Activated naive CD8-positive, alpha-beta T cell treated with anti-CD3 and anti-CD28 coated beads, Interleukin-2, amount 10 ng/mL, durations not matched to agents 7 days and 5 days (primary cell): ENCODE data around the gene NOS1AP. TPM values are rescaled to one million over a fixed set of nuclear protein-coding genes. Genes with fewer than 3 reads are reported as not detected.

Experiments used
- ATAC-seq: fragments of 150-1000 bp; cut with Tn5 transposase; one replicate; pipeline ENCODE4 v1.10.0; 2021; ENCODE audit warnings: low read depth, moderate library complexity
- POLR2A ChIA-PET: fragments of 350-600 bp; sonication (Branson Sonifier 250); formaldehyde crosslinking; loops from one replicate; lab custom pipeline; 2021; ENCODE audit warnings: antibody characterized with exemption; lab: Charles Lee
- DNase-seq: peaks from one replicate; pipeline ENCODE4 v3.0.0; 2021
- H3K27ac Mint-ChIP-seq: one replicate; pipeline ENCODE4 v1.8.0; 2022; ENCODE audit warnings: mild to moderate bottlenecking, mixed read lengths
- H3K27me3 Mint-ChIP-seq: one replicate; pipeline ENCODE4 v1.8.0; 2022; ENCODE audit warnings: mild to moderate bottlenecking, moderate library complexity, mixed read lengths
- H3K36me3 Mint-ChIP-seq: one replicate; pipeline ENCODE4 v1.8.0; 2021; ENCODE audit warnings: mild to moderate bottlenecking, mixed read lengths
- H3K4me1 Mint-ChIP-seq: one replicate; pipeline ENCODE4 v1.8.0; 2021; ENCODE audit warnings: mixed read lengths
- H3K4me3 Mint-ChIP-seq: one replicate; pipeline ENCODE4 v1.8.0; 2022; ENCODE audit warnings: mild to moderate bottlenecking, moderate library complexity, mixed read lengths
- H3K9me3 Mint-ChIP-seq: one replicate; pipeline ENCODE4 v1.8.0; 2021; ENCODE audit warnings: mixed read lengths
- total RNA-seq, 2 experiments: library from RNA; stranded (reverse); gene quantifications; one replicate each; pipeline ENCODE4 v1.2.3, GENCODE V29; 2021

The NOS1AP gene
- total RNA-seq, 2 experiments from 2014 or later, result not detected

- ATAC-seq (no peak), DNase-seq (no peak)
- Mint-ChIP-seq H3K27me3 (peaks cover 10% of the 10 kb centered on the region), H3K36me3 (no peaks in the 10 kb centered on the region), H3K4me3 (no peak overlapping the region), H3K4me1 (no peaks in the 10 kb centered on the region), H3K9me3 (no peaks in the 10 kb centered on the region), H3K27ac (no peak overlapping the region)
- POLR2A ChIA-PET, result no interaction called here
Measured at GRCh38 chr1:162279136-162279498, 209.6 kb downstream of the NOS1AP start.

- Mint-ChIP-seq H3K9me3 (no peaks in the 10 kb centered on the region), H3K4me3 (no peak overlapping the region), H3K36me3 (no peaks in the 10 kb centered on the region), H3K27ac (no peak overlapping the region), H3K4me1 (no peaks in the 10 kb centered on the region), H3K27me3 (peaks cover 20% of the 10 kb centered on the region)
- POLR2A ChIA-PET, result no interaction called here
- ATAC-seq (no peak), DNase-seq (no peak)
Measured at GRCh38 chr1:162281426-162281825, 211.9 kb downstream of the NOS1AP start.

- H3K27me3 Mint-ChIP-seq, result peaks cover 22% of the 10 kb centered on the region
- no peak overlapping the region for H3K4me3 Mint-ChIP-seq
- H3K36me3 Mint-ChIP-seq, result no peaks in the 10 kb centered on the region
- H3K9me3 Mint-ChIP-seq, result no peaks in the 10 kb centered on the region
- POLR2A ChIA-PET, result no interaction called here
- no peak for DNase-seq
- H3K4me1 Mint-ChIP-seq, result no peaks in the 10 kb centered on the region
- ATAC-seq, result no peak
- H3K27ac Mint-ChIP-seq, result no peak overlapping the region
Measured at GRCh38 chr1:162283657-162284056, 214.2 kb downstream of the NOS1AP start.

GRCh38 chr1:162284206-162284955 lies 214.9 kb downstream of the NOS1AP start:
- no peaks in the 10 kb centered on the region for H3K9me3 Mint-ChIP-seq
- no peak overlapping the region for H3K27ac Mint-ChIP-seq
- H3K4me3 Mint-ChIP-seq, result no peak overlapping the region
- no peak for DNase-seq
- H3K4me1 Mint-ChIP-seq, result no peaks in the 10 kb centered on the region
- POLR2A ChIA-PET, result no interaction called here
- H3K27me3 Mint-ChIP-seq, result peaks cover 22% of the 10 kb centered on the region
- H3K36me3 Mint-ChIP-seq, result no peaks in the 10 kb centered on the region
- no peak for ATAC-seq

- POLR2A ChIA-PET, result no interaction called here
- DNase-seq, result no peak
- H3K9me3 Mint-ChIP-seq, result no peaks in the 10 kb centered on the region
- no peaks in the 10 kb centered on the region for H3K4me1 Mint-ChIP-seq
- no peak for ATAC-seq
- no peak overlapping the region for H3K27ac Mint-ChIP-seq
- no peaks in the 10 kb centered on the region for H3K36me3 Mint-ChIP-seq
- no peak overlapping the region for H3K4me3 Mint-ChIP-seq
- peaks cover 22% of the 10 kb centered on the region for H3K27me3 Mint-ChIP-seq
Measured at GRCh38 chr1:162285149-162285561, 215.7 kb downstream of the NOS1AP start.

GRCh38 chr1:162291000-162291399 lies 221.5 kb downstream of the NOS1AP start:
- Mint-ChIP-seq H3K4me1 (no peaks in the 10 kb centered on the region), H3K4me3 (no peak overlapping the region), H3K27ac (no peak overlapping the region), H3K36me3 (no peaks in the 10 kb centered on the region), H3K9me3 (no peaks in the 10 kb centered on the region), H3K27me3 (peaks cover 15% of the 10 kb centered on the region)
- ATAC-seq (no peak), DNase-seq (no peak)
- POLR2A ChIA-PET, result no interaction called here

- POLR2A ChIA-PET, result no interaction called here
- ATAC-seq, result no peak
- no peak for DNase-seq
- no peaks in the 10 kb centered on the region for H3K9me3 Mint-ChIP-seq
- no peaks in the 10 kb centered on the region for H3K36me3 Mint-ChIP-seq
- no peak overlapping the region for H3K27ac Mint-ChIP-seq
- peaks cover 11% of the 10 kb centered on the region for H3K27me3 Mint-ChIP-seq
- H3K4me3 Mint-ChIP-seq, result no peak overlapping the region
- no peaks in the 10 kb centered on the region for H3K4me1 Mint-ChIP-seq
Measured at GRCh38 chr1:162292422-162292849, 222.9 kb downstream of the NOS1AP start.

GRCh38 chr1:162293073-162293692 lies 223.7 kb downstream of the NOS1AP start:
- no peak for ATAC-seq
- Mint-ChIP-seq H3K36me3 (no peaks in the 10 kb centered on the region), H3K9me3 (no peaks in the 10 kb centered on the region), H3K27ac (no peak overlapping the region), H3K4me1 (no peaks in the 10 kb centered on the region), H3K4me3 (no peak overlapping the region), H3K27me3 (peaks cover 12% of the 10 kb centered on the region)
- POLR2A ChIA-PET, result no interaction called here
- no peak for DNase-seq

GRCh38 chr1:162294015-162294414 lies 224.5 kb downstream of the NOS1AP start:
- H3K27ac Mint-ChIP-seq, result no peak overlapping the region
- H3K27me3 Mint-ChIP-seq, result peaks cover 17% of the 10 kb centered on the region
- no peak for ATAC-seq

GRCh38 chr1:162297208-162297607 lies 227.7 kb downstream of the NOS1AP start:
- POLR2A ChIA-PET, result no interaction called here
- no peak overlapping the region for H3K27ac Mint-ChIP-seq

More at GRCh38 chr1:162294015-162294414, 224.5 kb downstream of the NOS1AP start:
- H3K4me3 Mint-ChIP-seq, result no peak overlapping the region
- no peaks in the 10 kb centered on the region for H3K4me1 Mint-ChIP-seq
- H3K9me3 Mint-ChIP-seq, result no peaks in the 10 kb centered on the region
- POLR2A ChIA-PET, result no interaction called here
- no peaks in the 10 kb centered on the region for H3K36me3 Mint-ChIP-seq
- DNase-seq, result no peak

GRCh38 chr1:162298266-162298665 lies 228.8 kb downstream of the NOS1AP start:
- no peaks in the 10 kb centered on the region for H3K9me3 Mint-ChIP-seq

More at GRCh38 chr1:162297208-162297607, 227.7 kb downstream of the NOS1AP start:
- ATAC-seq (no peak), DNase-seq (no peak)
- H3K9me3 Mint-ChIP-seq, result no peaks in the 10 kb centered on the region
- H3K36me3 Mint-ChIP-seq, result no peaks in the 10 kb centered on the region
- H3K4me3 Mint-ChIP-seq, result no peak overlapping the region
- H3K4me1 Mint-ChIP-seq, result no peaks in the 10 kb centered on the region
- H3K27me3 Mint-ChIP-seq, result peaks cover 20% of the 10 kb centered on the region

GRCh38 chr1:162299018-162299417 lies 229.5 kb downstream of the NOS1AP start:
- Mint-ChIP-seq H3K9me3 (no peaks in the 10 kb centered on the region), H3K36me3 (no peaks in the 10 kb centered on the region), H3K4me3 (no peak overlapping the region), H3K27ac (no peak overlapping the region), H3K27me3 (peaks cover 25% of the 10 kb centered on the region), H3K4me1 (no peaks in the 10 kb centered on the region)
- POLR2A ChIA-PET, result no interaction called here
- DNase-seq (no peak), ATAC-seq (no peak)

More at GRCh38 chr1:162298266-162298665, 228.8 kb downstream of the NOS1AP start:
- DNase-seq (no peak), ATAC-seq (no peak)
- Mint-ChIP-seq H3K4me3 (no peak overlapping the region), H3K4me1 (no peaks in the 10 kb centered on the region), H3K27me3 (peaks cover 24% of the 10 kb centered on the region), H3K36me3 (no peaks in the 10 kb centered on the region), H3K27ac (no peak overlapping the region)
- POLR2A ChIA-PET, result no interaction called here

GRCh38 chr1:162300057-162300917 lies 230.8 kb downstream of the NOS1AP start:
- POLR2A ChIA-PET, result no interaction called here
- no peaks in the 10 kb centered on the region for H3K9me3 Mint-ChIP-seq
- no peak overlapping the region for H3K27ac Mint-ChIP-seq

More at GRCh38 chr1:162300057-162300917, 230.8 kb downstream of the NOS1AP start:
- Mint-ChIP-seq H3K4me3 (no peak overlapping the region), H3K27me3 (peaks cover 24% of the 10 kb centered on the region), H3K4me1 (no peaks in the 10 kb centered on the region), H3K36me3 (no peaks in the 10 kb centered on the region)
- ATAC-seq (no peak), DNase-seq (no peak)
